HG03039 (cell line): ENCODE results near the gene GSTCD.
"Not testable (repeated sequence)": the region's sequence is repeated elsewhere in the genome, so short reads cannot be mapped to it uniquely, and the experiment has no call there.

Source experiments
- ATAC-seq: cut with Tn5 transposase; IDR thresholded peaks from one replicate; pipeline ENCODE4 v1.9.1; 2021; ENCODE audit warnings: mild to moderate bottlenecking, moderate library complexity; ENCODE audit not compliant: unreplicated experiment

GSTCD gene

DNA sequence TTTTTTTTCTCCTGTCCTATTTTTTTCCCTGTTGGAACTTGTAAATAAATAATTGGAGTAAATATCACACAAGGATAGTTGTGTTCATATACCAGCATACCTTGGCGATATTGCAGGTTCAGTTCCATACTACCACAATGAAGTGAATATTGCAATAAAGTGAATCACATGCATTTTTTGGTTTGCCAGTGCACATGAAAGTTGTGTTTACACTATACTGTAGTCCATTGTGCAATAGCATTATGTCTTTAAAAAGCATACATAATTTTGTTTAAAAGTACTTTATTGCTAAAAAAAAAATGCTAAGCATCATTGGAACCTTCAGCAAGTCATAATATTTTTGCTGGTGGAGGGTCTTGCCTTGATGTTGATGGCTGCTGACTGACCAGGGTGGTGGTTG lies 88.6 kb downstream of the GSTCD start:
- ATAC-seq, result no peak

DNA sequence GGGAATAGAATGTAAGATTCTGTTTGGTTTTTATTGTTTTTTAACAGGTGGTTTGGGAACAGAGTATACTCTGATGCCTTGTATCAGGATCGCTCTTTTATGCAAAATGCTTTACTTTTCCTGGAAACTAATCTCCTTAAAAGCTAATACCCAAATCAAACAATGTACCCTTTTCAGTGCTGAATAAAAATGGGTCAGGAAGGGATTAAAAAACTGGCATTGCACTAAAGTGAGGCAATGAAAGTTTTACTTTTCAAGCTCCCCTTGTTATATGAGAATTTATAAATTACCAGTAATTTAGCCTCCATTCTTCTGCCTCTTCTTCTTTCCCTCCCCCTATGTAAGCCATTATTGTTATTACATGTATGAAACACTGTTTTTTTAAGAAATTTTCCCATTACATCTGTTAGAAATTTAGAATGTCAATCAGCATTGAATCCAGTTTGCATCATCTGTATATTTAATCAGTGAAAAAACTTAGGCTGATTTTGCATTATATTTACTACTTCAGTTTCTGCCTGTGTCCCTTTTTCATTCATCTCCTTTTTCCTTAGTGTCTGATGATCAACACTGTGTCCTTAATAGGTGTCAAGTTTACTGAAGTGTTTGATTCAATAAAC lies 97.0 kb downstream of the GSTCD start:
- ATAC-seq, result no peak

DNA sequence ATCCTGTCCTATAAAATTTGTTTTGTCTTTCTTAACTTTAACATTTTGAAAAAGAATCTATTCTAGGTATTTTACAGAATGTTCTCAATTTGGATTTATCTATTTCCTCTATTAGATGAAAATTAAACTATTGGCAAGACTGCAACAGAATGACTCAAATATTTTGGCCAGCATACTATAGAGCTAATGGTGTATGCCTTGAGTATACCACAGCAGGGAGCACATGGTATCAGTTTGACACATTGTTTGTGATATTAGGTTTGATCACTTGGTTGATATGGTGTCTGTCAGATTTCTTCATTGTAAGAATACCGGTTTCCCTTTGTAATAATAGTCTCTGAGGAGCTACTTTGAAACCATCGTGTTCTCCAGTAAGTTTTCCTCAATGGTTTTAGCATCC lies 98.9 kb downstream of the GSTCD start:
- no peak for ATAC-seq

DNA sequence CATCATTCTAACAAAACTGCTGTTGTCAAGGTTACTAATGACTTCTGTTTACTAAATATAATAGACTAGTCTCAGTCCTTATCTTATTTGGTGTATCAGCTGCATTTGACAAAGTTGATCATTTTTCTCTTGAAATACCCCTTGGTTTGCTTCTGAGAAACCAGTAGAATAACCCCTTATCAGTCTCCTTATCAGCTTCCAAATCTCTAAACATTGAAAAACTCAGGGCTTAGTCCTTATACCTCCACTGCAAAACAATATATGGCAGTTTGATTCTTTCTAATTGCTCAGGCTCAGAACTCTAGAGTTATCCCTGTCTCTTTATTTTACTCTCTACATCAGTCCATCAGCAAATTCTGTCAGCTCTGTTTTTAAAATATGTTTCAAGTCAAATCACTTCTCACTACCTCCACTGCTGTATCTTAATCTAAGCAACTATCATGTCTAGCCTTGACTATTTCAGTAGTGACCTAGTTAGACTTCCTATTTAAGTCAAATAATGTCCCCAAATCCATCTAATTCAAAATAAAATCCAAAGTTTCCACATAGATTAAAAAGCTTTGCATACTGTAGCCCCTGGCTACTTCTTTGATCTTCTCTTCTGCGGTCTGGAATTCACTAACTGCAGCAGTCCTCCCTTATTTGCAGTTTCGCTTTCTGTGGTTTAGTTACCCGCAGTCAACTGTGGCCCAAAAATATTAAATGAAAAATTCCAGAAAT lies 99.6 kb downstream of the GSTCD start:
- ATAC-seq, result no peak

DNA sequence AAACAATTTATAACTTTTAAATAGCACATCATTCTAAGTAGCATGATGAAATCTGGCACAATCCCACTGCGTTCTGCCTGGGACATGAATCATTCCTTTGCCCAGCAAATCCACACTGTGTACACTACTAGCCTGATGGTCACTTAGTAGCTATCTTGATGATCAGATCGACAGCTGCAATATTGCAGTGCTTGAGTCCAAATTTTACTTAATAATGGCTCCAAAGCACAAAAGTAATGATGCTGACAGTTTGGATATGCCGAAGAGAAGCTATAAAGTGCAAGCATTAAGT lies 100.1 kb downstream of the GSTCD start:
- ATAC-seq, result no peak

DNA sequence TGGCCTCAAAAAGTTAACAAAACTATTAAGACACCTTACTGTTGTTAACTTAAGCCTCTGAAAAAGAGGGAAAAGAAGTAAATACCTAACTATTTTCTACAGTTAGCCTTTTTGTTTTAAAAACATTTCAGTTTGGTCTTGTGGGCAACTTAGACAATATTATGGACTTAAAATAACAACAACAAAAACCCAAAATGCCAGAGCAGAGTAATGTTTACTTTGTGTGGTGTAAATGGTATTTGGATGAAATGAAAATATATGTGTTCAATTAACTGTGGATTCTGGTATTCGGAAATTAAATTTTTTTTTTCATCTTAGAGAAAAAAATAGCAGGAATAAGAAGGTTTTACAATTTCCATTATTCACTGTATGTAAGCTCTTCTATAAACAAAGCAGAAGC lies 107.1 kb downstream of the GSTCD start:
- no peak for ATAC-seq

DNA sequence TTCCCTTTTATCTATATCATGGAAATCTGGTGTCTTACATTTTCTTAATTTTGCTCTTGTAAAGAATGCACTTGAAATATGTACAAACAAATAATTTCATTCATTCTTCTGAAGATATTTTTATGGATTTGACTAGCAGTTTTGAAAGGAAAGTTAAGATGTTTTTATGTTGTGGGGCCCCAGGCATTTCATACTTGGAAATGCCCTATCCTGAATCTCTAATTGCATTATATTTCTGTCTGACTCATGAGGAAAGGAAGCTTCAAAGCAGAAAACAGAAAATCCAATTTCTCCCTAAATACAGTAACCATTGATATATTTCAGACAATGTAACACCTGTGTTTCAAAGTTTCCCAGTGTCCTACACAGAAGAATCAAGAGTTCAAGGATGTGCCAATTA lies 113.5 kb downstream of the GSTCD start:
- no peak for ATAC-seq

DNA sequence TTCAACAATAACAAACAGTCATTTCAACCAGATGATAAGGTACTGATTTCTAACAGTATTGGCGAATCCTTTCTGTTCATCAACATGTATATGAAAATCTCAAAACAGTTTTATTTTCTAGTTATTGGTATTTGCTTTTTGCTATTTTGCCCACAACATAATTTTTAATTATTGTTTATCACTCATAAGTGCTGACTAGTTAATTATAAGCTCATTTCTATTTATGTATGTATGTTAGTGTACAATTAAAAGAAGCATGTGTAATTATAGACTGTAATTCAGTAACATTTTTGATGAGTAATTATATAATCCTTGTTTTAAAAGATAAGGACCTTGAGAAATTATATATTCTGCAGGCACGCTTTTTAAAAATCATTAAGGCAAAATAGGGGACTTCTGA lies 119.5 kb downstream of the GSTCD start:
- no peak for ATAC-seq

DNA sequence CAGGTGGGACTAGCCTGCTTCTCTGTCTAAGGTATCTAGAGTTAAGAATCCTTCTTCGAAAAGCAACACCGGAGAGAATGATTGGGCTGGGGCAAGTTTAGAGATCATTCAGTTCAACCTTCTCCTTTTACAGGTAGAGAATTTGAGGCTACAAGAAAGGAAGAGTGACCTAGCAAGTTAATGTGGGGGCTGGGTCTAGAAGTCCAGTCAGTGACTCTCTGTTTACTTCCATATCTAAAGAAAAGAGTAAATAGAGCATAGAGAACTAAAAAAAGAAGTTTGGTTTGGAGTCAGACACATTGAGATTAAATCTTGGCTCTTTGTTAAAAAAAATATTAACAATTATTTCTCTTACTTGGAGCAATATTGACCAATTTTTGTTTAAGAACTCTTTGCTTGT lies 122.6 kb downstream of the GSTCD start:
- ATAC-seq, result no peak

DNA sequence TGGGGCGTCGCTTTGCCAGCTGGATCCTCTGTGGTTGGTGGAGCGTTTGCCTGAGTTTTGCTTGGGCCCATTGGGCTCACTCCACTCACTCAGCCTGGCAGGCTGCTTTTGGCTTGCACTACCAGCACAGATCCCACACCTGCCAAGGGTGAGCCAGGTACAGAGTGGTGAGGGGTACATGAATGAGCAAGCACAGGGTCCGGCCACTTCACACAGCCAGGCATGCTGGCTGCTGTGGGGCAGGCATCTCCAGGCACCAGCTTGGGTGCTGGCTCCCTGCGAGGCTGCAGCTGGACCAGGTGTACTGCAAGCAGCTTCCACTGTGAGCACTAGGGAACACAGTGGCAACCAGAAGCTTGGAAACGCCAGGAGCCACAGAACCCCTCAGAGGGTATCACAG lies 126.6 kb downstream of the GSTCD start:
- ATAC-seq, result no peak

DNA sequence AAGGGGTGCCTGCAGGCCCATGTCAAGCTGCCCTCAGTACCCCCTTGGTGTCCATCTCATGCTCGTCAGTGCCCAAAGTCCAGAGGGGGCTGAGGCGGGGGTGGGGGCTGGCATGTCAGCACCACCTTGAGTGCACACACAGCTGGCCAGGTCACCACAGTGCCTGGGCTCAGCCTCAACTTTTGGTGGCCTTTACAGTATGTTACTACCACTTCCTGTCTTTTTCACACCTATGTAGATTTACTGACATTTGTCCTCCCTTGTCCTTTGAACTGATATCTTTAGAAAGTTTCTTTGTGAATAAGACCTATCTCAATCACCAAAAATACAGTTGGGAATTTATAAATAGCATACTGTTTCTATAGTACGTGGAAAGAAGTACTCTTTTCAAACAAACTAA lies 128.0 kb downstream of the GSTCD start:
- ATAC-seq, result no peak

DNA sequence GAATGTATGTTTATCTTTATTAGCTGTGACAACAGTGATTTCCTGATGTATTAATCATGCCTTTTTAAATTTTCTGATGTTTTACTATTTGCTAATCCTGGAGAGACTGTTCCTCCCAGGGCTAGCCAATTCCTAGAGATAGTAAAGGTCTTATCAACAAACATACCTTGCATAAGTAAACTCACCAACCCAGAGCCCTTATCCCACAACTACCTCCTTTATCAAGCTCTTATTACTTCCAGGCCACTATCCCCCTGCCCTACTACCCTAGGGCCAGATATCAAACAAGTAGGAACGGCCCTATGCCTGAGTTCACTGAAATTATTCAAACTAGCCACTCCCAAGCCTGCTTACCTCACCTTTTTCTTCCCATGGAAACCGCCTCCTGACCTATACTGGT lies 128.5 kb downstream of the GSTCD start:
- ATAC-seq, result no peak

DNA sequence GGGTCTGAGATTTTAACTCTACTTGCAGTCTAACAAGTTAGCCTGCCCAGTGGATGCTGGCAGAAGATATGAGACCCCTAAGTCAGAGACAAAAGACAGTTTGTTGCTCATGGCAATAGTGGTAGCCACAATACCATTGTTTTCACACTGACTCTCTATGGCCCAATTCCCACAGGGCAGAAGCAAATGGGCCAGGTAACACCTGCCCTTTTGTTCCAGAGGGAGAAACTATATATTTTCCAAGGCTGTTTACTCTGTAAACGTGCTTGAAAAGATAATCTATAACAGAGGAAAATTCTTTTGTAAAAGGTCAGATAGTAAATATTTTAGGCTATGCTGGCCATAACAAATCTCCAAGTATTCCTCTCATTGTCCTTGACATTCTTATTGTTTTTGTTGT lies 129.5 kb downstream of the GSTCD start:
- ATAC-seq, result no peak

DNA sequence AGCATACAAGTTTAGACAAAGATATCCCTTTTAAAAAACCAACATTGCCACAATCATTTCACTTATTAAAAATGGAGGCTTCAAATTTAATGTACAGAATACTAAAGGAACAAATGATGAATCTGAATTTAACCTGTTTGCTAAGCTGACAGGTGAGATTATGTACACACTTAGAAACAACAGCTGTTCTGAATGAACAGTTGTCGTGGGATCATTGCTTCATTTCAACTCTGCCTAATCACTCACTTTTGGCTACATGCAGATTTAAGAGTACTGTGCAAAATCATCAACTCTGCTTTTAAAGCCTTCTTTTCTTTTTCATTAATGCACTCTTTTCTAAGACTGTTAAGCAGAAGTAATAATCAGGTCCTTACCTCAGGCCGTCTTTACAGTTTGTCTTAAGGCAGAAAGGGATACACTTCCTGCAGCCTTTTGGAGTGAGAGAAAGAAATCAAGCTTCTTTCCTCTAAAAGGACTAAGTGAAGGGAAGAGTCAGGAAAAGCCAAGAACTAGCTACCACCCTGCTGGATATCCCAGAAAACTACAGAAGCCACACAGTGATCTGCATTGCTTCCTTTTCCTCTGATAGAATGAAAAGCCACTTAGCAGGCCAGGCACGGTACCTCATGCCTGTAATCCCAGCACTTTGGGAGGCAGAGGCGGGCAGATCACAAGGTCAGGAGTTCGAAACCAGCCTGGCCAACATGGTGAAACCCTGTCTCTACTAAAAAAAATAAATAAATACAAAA lies 132.0 kb downstream of the GSTCD start:
- ATAC-seq, result no peak

DNA sequence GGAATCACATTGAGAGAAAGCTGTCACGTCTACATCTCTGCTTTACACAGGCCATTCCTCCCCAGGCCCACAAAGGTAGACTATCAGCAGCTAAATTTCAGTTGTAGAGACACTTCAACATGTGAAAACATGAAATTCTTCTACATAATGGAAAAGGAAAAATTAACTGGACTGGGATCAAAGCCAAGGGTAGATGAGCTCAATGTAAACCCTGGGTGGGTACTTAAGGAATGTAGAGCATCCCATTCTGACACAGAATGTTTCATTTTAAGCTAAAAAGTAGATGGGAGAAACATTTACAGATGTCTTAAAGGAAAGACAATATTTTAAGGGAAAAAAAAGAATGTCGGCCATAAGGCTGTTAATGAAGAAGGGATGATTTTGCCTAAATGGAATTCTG lies 135.4 kb downstream of the GSTCD start:
- ATAC-seq, result no peak

DNA sequence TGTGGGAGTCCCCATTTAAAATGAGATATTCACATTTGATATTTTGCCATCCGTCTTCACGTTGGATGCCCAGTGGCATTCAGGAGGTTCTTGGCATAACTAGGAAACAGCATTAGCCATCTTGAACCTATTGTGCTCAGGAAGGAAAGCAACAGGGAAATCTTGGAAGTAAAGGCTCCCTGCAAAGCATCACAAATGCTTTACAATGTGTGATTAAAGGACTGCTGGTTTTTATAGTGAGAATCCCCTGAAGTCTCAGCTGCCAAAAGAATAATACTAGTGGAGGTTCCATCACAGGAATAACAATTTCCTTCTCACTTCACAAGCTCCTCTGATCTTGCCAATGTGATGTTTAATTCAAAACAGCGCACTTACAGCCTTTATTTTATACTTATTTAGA lies 137.0 kb downstream of the GSTCD start:
- no peak for ATAC-seq

DNA sequence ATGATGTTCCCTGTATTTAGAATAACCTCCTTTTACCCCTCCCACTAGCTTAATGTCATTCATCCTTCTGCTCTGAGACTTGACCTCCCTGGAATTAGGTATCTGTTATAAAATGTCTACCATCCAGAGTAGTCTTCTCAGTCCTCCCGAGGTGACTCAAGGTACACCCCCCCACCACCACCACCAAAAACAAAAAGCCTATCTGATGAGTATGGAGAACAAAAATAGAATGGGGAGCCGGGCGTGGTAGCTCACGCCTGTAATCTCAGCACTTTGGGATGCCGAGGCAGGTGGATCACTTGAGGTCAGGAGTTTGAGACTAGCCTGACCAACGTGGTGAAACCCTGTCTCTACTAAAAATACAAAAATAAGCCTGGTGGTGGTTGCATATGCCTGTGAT lies 139.8 kb downstream of the GSTCD start:
- ATAC-seq, result not testable (repeated sequence)

DNA sequence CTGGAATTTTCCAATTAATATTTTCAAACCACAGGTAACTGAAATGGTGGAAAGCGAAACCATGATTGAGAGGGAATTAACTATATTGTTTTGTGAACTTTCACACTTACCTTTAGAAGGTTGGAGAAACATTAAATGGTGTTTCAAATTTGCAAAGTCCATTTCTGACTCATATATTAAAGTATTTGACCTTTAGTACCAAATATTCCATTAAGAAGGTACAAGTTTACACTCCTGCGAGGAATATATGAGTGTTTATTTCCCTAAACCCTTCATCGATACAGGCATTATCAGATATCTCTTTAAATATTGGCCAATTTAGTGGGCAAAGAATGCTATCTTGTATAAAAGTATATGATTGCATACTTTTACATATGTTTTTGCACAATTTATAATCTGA lies 142.6 kb downstream of the GSTCD start:
- no peak for ATAC-seq

DNA sequence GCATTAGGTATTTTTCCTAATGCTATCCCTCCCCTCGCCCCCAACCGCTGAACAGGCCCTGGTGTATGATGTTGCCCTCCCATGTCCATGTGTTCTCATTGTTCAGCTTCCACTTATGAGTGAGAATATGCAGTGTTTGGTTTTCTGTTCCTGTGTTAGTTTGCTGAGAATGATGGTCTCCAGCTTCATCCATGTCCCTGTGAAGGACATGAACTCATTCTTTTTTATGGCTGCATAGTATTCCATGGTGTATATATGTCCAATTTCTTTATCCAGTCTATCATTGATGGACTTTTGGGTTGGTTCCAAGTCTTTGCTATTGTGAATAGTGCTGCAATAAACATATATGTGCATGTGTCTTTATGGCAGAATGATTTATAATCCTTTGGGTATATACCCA lies 143.6 kb downstream of the GSTCD start:
- not testable (repeated sequence) for ATAC-seq

DNA sequence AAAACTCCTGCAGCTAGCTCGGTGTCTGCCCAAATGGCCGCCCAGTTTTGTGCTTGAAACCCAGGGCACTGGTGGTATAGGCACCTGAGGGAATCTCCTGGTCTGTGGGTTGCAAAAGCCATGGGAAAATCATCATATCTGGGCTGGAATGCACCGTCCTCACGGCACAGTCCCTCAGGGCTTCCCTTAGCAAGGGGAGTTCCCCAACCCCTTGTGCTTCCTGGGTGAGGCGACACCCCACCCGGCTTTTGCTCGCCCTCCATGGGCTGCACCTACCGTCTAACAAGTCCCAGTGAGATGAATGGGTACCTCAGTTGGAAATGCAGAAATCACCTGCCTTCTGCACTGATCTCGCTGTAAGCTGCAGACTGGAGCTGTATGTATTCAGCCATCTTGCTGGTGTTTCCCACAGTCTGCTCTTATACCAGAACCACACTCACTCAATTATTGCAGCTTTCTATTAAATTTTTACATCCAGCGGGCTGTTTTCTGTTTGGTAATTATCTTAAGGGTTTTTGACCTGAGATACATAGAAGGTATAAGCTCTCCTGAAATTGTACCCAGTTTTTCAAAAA lies 150.0 kb downstream of the GSTCD start:
- ATAC-seq, result no peak

DNA sequence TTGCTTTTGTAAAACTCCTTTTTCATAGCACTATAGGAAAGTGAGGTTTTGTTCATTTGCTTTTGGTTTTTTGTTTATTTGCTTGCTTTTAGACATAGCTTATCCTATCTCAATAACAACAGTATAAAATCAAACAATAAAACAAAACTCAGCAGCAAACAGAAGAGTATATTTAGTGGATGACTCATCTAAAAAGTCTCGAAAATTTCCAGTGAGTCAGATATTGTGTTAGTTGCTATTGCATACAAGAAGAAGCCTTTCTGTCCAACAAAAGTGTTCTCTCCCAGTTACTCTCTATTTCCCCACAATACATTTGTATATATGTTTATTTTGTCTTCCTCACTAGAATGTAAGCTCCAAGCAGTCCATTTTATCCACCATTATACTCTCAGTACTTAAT lies 150.6 kb downstream of the GSTCD start:
- ATAC-seq, result no peak

DNA sequence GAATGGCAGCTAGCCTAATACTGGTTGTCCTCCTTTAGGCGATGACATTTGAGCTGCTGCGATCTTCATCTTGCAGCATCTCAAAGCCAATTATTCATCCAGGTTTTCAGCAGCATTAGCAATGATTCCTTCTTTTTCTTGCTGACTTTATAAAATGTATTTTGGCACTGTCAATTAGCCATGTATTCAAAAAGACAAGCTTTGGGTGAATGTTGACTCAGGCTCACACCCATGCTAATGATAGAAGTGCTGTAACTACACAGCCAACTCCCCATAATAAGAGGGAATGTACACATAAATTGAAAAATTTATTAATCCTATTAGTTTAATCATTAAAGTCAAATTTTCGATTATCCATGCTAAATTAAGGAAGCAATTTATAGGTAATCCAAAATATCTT lies 162.4 kb downstream of the GSTCD start:
- no peak for ATAC-seq
